ENCODE results near the gene HP. TPM values are rescaled to one million over a fixed set of nuclear protein-coding genes. Genes with fewer than 3 reads are reported as not detected.
A peak's percentile ranks its signal among the peaks of the same experiment; 100 is the strongest.

Gene HP
- total and polyA plus RNA-seq, 10 of the 15 experiments (the other 5 are each of a cell fraction or from before 2014, with no cell fraction given): 10.8 TPM; not detected in 9

DNA sequence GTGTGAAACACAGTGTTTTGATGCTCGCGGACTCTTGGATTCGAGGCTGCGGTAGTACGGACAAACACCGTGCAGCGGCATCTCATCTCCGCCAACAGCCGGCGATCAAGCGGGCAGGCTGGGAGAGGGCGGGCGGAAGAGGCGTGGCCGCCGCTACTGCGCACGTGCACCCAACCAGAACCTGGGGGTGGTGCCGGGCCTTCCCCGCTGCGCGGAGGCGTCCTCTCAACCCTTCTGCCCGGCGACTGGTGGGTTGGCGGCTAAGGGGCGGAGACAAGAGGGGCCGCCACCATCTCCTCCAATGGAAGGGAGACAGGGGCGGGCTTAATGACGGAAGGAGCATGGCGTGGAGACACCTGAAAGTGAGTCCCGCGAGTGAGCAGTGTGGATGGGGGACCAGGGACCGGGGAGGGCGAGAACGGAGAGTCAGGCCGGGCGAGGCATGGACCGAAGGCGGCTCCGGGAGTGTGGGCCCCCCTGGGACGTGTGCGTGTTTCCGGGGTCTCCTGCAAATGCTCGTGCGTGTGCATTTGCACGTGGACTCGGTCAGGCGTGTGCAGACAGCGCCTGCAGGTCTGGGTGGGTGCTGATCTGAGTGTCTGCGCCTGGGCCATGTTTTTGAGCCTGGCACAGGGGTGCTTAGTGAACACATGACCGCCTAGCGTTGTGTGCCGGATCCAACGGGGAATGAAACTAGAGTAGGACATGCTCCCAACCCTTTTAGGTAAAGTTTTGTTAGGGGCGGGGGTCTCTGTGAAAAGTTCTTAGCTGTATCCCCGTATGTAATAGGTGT, 45.7 kb upstream of the HP start, which contains the start of gene DHODH (continued):
- TF ChIP-seq, protein P1, sequence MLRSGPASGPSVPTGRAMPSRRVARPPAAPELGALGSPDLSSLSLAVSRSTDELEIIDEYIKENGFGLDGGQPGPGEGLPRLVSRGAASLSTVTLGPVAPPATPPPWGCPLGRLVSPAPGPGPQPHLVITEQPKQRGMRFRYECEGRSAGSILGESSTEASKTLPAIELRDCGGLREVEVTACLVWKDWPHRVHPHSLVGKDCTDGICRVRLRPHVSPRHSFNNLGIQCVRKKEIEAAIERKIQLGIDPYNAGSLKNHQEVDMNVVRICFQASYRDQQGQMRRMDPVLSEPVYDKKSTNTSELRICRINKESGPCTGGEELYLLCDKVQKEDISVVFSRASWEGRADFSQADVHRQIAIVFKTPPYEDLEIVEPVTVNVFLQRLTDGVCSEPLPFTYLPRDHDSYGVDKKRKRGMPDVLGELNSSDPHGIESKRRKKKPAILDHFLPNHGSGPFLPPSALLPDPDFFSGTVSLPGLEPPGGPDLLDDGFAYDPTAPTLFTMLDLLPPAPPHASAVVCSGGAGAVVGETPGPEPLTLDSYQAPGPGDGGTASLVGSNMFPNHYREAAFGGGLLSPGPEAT (IDR thresholded peaks at IDR 0.05; ENCODE audit: low read depth): peak; percentile 46; the same call in 1 of the 2 replicates
- peak; percentile 59 for TF ChIP-seq FOXK2 (IDR thresholded peaks at IDR 0.05)
- TF ChIP-seq IRF4 (IDR thresholded peaks at IDR 0.05; ENCODE audit: low read depth, low read length): 0 out of 2 replicates have a peak, but pooled peaks have one; percentile 38
- TF ChIP-seq RFX5 (IDR thresholded peaks at IDR 0.05; ENCODE audit: low read depth, low read length): peak; percentile 90
- peak; percentile 79 for TF ChIP-seq GABPA (IDR thresholded peaks at IDR 0.05; ENCODE audit: low read depth)
- peak; percentile 94 for TF ChIP-seq PAX5 (IDR thresholded peaks at IDR 0.05; ENCODE audit: borderline replicate concordance, low read depth, low read length)
- TF ChIP-seq TCF3 (IDR thresholded peaks at IDR 0.05; ENCODE audit: borderline replicate concordance, insufficient read depth, low read depth, low read length): peak; percentile 68; the same call in 1 of the 2 replicates
- TF ChIP-seq, protein P2, sequence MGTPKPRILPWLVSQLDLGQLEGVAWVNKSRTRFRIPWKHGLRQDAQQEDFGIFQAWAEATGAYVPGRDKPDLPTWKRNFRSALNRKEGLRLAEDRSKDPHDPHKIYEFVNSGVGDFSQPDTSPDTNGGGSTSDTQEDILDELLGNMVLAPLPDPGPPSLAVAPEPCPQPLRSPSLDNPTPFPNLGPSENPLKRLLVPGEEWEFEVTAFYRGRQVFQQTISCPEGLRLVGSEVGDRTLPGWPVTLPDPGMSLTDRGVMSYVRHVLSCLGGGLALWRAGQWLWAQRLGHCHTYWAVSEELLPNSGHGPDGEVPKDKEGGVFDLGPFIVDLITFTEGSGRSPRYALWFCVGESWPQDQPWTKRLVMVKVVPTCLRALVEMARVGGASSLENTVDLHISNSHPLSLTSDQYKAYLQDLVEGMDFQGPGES (IDR thresholded peaks at IDR 0.05): peak; percentile 41; the same call in 1 of the 2 replicates
- TF ChIP-seq ZNF207 (IDR thresholded peaks at IDR 0.05; ENCODE audit: borderline replicate concordance): no peak
- TF ChIP-seq, protein P3, sequence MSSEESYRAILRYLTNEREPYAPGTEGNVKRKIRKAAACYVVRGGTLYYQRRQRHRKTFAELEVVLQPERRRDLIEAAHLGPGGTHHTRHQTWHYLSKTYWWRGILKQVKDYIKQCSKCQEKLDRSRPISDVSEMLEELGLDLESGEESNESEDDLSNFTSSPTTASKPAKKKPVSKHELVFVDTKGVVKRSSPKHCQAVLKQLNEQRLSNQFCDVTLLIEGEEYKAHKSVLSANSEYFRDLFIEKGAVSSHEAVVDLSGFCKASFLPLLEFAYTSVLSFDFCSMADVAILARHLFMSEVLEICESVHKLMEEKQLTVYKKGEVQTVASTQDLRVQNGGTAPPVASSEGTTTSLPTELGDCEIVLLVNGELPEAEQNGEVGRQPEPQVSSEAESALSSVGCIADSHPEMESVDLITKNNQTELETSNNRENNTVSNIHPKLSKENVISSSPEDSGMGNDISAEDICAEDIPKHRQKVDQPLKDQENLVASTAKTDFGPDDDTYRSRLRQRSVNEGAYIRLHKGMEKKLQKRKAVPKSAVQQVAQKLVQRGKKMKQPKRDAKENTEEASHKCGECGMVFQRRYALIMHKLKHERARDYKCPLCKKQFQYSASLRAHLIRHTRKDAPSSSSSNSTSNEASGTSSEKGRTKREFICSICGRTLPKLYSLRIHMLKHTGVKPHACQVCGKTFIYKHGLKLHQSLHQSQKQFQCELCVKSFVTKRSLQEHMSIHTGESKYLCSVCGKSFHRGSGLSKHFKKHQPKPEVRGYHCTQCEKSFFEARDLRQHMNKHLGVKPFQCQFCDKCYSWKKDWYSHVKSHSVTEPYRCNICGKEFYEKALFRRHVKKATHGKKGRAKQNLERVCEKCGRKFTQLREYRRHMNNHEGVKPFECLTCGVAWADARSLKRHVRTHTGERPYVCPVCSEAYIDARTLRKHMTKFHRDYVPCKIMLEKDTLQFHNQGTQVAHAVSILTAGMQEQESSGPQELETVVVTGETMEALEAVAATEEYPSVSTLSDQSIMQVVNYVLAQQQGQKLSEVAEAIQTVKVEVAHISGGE (CRISPR knock-in tag; IDR thresholded peaks at IDR 0.05): 0 out of 2 replicates have a peak, but pooled peaks have one; percentile 25
- 0 out of 2 replicates have a peak, but pooled peaks have one; percentile 43 for TF ChIP-seq DPF2 (IDR thresholded peaks at IDR 0.05)
- TF ChIP-seq CEBPB (IDR thresholded peaks at IDR 0.05; ENCODE audit: borderline replicate concordance in 1 of 2, low read depth in 2 of 2, low read length in 2 of 2): no peak
- peak; percentile 46; the same call in 1 of the 2 replicates for TF ChIP-seq CBFB (IDR thresholded peaks at IDR 0.05; ENCODE audit: low read depth)
- TF ChIP-seq, protein P4, sequence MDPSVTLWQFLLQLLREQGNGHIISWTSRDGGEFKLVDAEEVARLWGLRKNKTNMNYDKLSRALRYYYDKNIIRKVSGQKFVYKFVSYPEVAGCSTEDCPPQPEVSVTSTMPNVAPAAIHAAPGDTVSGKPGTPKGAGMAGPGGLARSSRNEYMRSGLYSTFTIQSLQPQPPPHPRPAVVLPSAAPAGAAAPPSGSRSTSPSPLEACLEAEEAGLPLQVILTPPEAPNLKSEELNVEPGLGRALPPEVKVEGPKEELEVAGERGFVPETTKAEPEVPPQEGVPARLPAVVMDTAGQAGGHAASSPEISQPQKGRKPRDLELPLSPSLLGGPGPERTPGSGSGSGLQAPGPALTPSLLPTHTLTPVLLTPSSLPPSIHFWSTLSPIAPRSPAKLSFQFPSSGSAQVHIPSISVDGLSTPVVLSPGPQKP (IDR thresholded peaks at IDR 0.05; ENCODE audit: low read depth, low read length): peak; percentile 55; the same call in 1 of the 2 replicates
- peak; percentile 96 for TF ChIP-seq POLR2A (IDR thresholded peaks at IDR 0.05; ENCODE audit: low read depth, low read length)
- peak; percentile 77 for TF ChIP-seq YY1 (IDR thresholded peaks at IDR 0.05; ENCODE audit: low read depth, low read length)
- TF ChIP-seq POLR2AphosphoS5 (IDR thresholded peaks at IDR 0.05; ENCODE audit: low read length): peak; percentile 96
- TF ChIP-seq BACH1 (IDR thresholded peaks at IDR 0.05; ENCODE audit: borderline replicate concordance): peak; percentile 86
- no peak for TF ChIP-seq SIX5 (IDR thresholded peaks at IDR 0.05; ENCODE audit: low read depth, low read length, severe bottlenecking)
- TF ChIP-seq ATF7 (IDR thresholded peaks at IDR 0.05; ENCODE audit: low read depth): no peak
- TF ChIP-seq SIN3A (IDR thresholded peaks at IDR 0.05; ENCODE audit: low read depth, low read length): peak; percentile 67
- TF ChIP-seq, protein P5, sequence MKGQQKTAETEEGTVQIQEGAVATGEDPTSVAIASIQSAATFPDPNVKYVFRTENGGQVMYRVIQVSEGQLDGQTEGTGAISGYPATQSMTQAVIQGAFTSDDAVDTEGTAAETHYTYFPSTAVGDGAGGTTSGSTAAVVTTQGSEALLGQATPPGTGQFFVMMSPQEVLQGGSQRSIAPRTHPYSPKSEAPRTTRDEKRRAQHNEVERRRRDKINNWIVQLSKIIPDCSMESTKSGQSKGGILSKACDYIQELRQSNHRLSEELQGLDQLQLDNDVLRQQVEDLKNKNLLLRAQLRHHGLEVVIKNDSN (IDR thresholded peaks at IDR 0.05; ENCODE audit: borderline replicate concordance, extremely low read length, insufficient read depth, low read depth, low read length): peak; percentile 63
- peak; percentile 0; the same call in 1 of the 2 replicates for TF ChIP-seq SMARCA5 (IDR thresholded peaks at IDR 0.05)

Measured in GM12878 (cell line).